ENCODE data around the gene TSHZ3.

GRCh38 chr19:31361728-31362127 lies 12.5 kb upstream of the TSHZ3 start:
- TF ChIP-seq POLR2AphosphoS5 (IDR thresholded peaks at IDR 0.05) (no peak), POLR2A (IDR thresholded peaks at IDR 0.05) (no peak)
